Esophagus squamous epithelium (tissue), 4 donors: Measurements from ENCODE around the gene TXNDC11.

Source experiments
- CTCF ChIP-seq, 6 experiments: fragments of 450-650 bp in 4 of 6; fragments of 200-600 bp in 2 of 6; sonication (generic) in 2 of 6; IDR thresholded peaks; one replicate each; pipeline ENCODE4 v1.5.1; 2016 to 2019; ENCODE audit warnings: antibody characterized with exemption in 6 of 6, mild to moderate bottlenecking in 4 of 6, moderate library complexity in 4 of 6
- POLR2A ChIP-seq, 4 donors: fragments of 450-650 bp; IDR thresholded peaks; one replicate each; pipeline ENCODE4 v1.6.1; 2017; ENCODE audit warnings: antibody characterized with exemption in 4 of 4, mild to moderate bottlenecking in 4 of 4, moderate library complexity in 3 of 4

GRCh38 chr16:11737713-11738112 lies 4.9 kb downstream of the TXNDC11 start:
- TF ChIP-seq POLR2A (IDR thresholded peaks at IDR 0.05) (no peak), CTCF (IDR thresholded peaks at IDR 0.05) (no peak)
